ENCODE data around the gene RNU6-1. TPM values are rescaled to one million over a fixed set of nuclear protein-coding genes. Genes with fewer than 3 reads are reported as not detected.
A peak's percentile ranks its signal among the peaks of the same experiment; 100 is the strongest.

Gene RNU6-1
- total RNA-seq, 1 experiment from 2014 or later, result not detected

GRCh38 chr15:67883234-67883773, 43.5 kb upstream of the RNU6-1 start:
- H3K36me3 ChIP-seq (ENCODE audit: control insufficient read depth, insufficient read depth, low read length), result no peaks in the 10 kb centered on the region
- Mint-ChIP-seq H3K36me3 (ENCODE audit: insufficient read depth, unreplicated experiment) (no peaks in the 10 kb centered on the region), H3K4me1 (ENCODE audit: low read depth, unreplicated experiment) (peaks cover 33% of the 10 kb centered on the region), H3K27me3 (ENCODE audit: insufficient read depth, unreplicated experiment) (no peaks in the 10 kb centered on the region), H3K27ac (ENCODE audit: unreplicated experiment) (peak overlapping the region; percentile 3), H3K4me3 (ENCODE audit: unreplicated experiment) (no peak overlapping the region), H3K9me3 (ENCODE audit: unreplicated experiment) (no peaks in the 10 kb centered on the region)
- H3K27me3 ChIP-seq (replicated peaks; ENCODE audit: control insufficient read depth, insufficient read depth, low read length), result no peaks in the 10 kb centered on the region
- peaks cover 33% of the 10 kb centered on the region for H3K4me1 ChIP-seq
- no peak overlapping the region for H3K4me3 ChIP-seq (ENCODE audit: low read depth, low read length)
- TF ChIP-seq CTCF (IDR thresholded peaks at IDR 0.05; ENCODE audit: insufficient read depth in 1 of 2, low read depth in 1 of 2, low read length in 1 of 2, severe bottlenecking in 1 of 2, unreplicated experiment in 1 of 2), result no peak
- CTCF ChIA-PET, result interaction anchor here (1.7 to 1.8 kb wide), 2 partner anchors 32 to 272 kb away, joined by 3 to 7 read pairs; no protein-coding TSS in a partner anchor
- H3K9me3 ChIP-seq, result no peaks in the 10 kb centered on the region
- DNase-seq, result no peak
- POLR2A ChIA-PET, result interaction anchor here (0.6 to 1.5 kb wide), 3 partner anchors 39 to 171 kb away, joined by 3 to 6 read pairs (median 3); partner anchors contain the start of gene PIAS1
- intact Hi-C loops (cut with micrococcal nuclease; ENCODE audit: unreplicated experiment), result no loop called here
- no TSS peak for BruUV-seq (replicated peaks)

- BruUV-seq (replicated peaks), result no TSS peak
- Mint-ChIP-seq H3K27me3 (ENCODE audit: insufficient read depth, unreplicated experiment) (no peaks in the 10 kb centered on the region), H3K9me3 (ENCODE audit: unreplicated experiment) (no peaks in the 10 kb centered on the region), H3K4me3 (ENCODE audit: unreplicated experiment) (no peak overlapping the region), H3K27ac (ENCODE audit: unreplicated experiment) (peak overlapping the region; percentile 3), H3K36me3 (ENCODE audit: insufficient read depth, unreplicated experiment) (no peaks in the 10 kb centered on the region), H3K4me1 (ENCODE audit: low read depth, unreplicated experiment) (peaks cover 28% of the 10 kb centered on the region)
- POLR2A ChIA-PET, result interaction anchor here (0.6 to 0.9 kb wide), 2 partner anchors 39 to 171 kb away, joined by 3 to 6 read pairs; partner anchors contain the start of gene PIAS1
- Histone ChIP-seq H3K36me3 (ENCODE audit: control insufficient read depth, insufficient read depth, low read length) (no peaks in the 10 kb centered on the region), H3K4me1 (peaks cover 33% of the 10 kb centered on the region), H3K9me3 (no peaks in the 10 kb centered on the region), H3K4me3 (ENCODE audit: low read depth, low read length) (no peak overlapping the region), H3K27me3 (replicated peaks; ENCODE audit: control insufficient read depth, insufficient read depth, low read length) (no peaks in the 10 kb centered on the region)
- DNase-seq, result no peak
- intact Hi-C loops (cut with micrococcal nuclease; ENCODE audit: unreplicated experiment), result loop anchor here (1.0 kb wide), 1 partner anchor 172 kb away; the partner anchor contains the start of gene PIAS1
- CTCF ChIA-PET, result no interaction called here
- no peak for TF ChIP-seq CTCF (IDR thresholded peaks at IDR 0.05; ENCODE audit: insufficient read depth in 1 of 2, low read depth in 1 of 2, low read length in 1 of 2, severe bottlenecking in 1 of 2, unreplicated experiment in 1 of 2)
Measured at GRCh38 chr15:67882487-67883233, 42.8 kb upstream of the RNU6-1 start.

GRCh38 chr15:67880651-67881182, 40.9 kb upstream of the RNU6-1 start:
- H3K9me3 ChIP-seq, result no peaks in the 10 kb centered on the region
- BruUV-seq (replicated peaks), result no TSS peak
- H3K4me3 Mint-ChIP-seq (ENCODE audit: unreplicated experiment), result no peak overlapping the region
- no peak for DNase-seq
- no peaks in the 10 kb centered on the region for H3K27me3 Mint-ChIP-seq (ENCODE audit: insufficient read depth, unreplicated experiment)
- H3K9me3 Mint-ChIP-seq (ENCODE audit: unreplicated experiment), result no peaks in the 10 kb centered on the region
- ChIA-PET POLR2A (no interaction called here), CTCF (no interaction called here)
- no peaks in the 10 kb centered on the region for H3K27me3 ChIP-seq (replicated peaks; ENCODE audit: control insufficient read depth, insufficient read depth, low read length)
- H3K4me3 ChIP-seq (ENCODE audit: low read depth, low read length), result no peak overlapping the region
- H3K4me1 Mint-ChIP-seq (ENCODE audit: low read depth, unreplicated experiment), result peaks cover 28% of the 10 kb centered on the region
- no peaks in the 10 kb centered on the region for H3K36me3 ChIP-seq (ENCODE audit: control insufficient read depth, insufficient read depth, low read length)
- no peak overlapping the region for H3K27ac Mint-ChIP-seq (ENCODE audit: unreplicated experiment)
- TF ChIP-seq CTCF (IDR thresholded peaks at IDR 0.05; ENCODE audit: insufficient read depth in 1 of 2, low read depth in 1 of 2, low read length in 1 of 2, severe bottlenecking in 1 of 2, unreplicated experiment in 1 of 2), result no peak
- intact Hi-C loops (cut with micrococcal nuclease; ENCODE audit: unreplicated experiment), result no loop called here
- peaks cover 33% of the 10 kb centered on the region for H3K4me1 ChIP-seq
- no peaks in the 10 kb centered on the region for H3K36me3 Mint-ChIP-seq (ENCODE audit: insufficient read depth, unreplicated experiment)
